SK-N-SH (cell line): ENCODE results near the gene ARHGEF3. TPM values are rescaled to one million over a fixed set of nuclear protein-coding genes. Genes with fewer than 3 reads are reported as not detected.

Experiments
- CTCF ChIA-PET: fragments of 300-600, 350-600 bp; formaldehyde crosslinking; extraction: SDS; loops from one replicate; lab custom pipeline; 2021; lab: Yijun Ruan, JAX
- POLR2A ChIA-PET: fragments of 350-600 bp; sonication (Branson Sonifier 250); formaldehyde crosslinking; extraction: SDS; loops from one replicate; lab custom pipeline; 2020; ENCODE audit warnings: antibody characterized with exemption, inconsistent platforms; lab: Yijun Ruan, JAX
- DNase-seq: peaks from one replicate; pipeline ENCODE4 v3.0.0; 2012
- H2AFZ ChIP-seq: fragments of 200-600 bp; sonication (generic); 2 replicates; pipeline ENCODE4 v1.8.1; 2016; ENCODE audit warnings: antibody characterized with exemption, mild to moderate bottlenecking, low read depth
- H3F3A ChIP-seq: fragments of 200-600 bp; sonication (generic); replicated peaks from 2 replicates; pipeline ENCODE3; 2016; ENCODE audit warnings: antibody characterized with exemption, mild to moderate bottlenecking; ENCODE audit not compliant: insufficient read depth
- H3K27ac ChIP-seq, 2 experiments: fragments of 200-500 bp in 1 of 2; fragments of 200-600 bp in 1 of 2; sonication (Bioruptor generic) in 1 of 2; sonication (generic), shearing (Covaris generic) in 1 of 2; 2 replicates each; pipeline versions ENCODE4 v1.5.1 to v1.6.1; 2014 to 2016; ENCODE audit warnings: low read depth in 2 of 2, inconsistent platforms in 1 of 2, low read length in 1 of 2, mild to moderate bottlenecking in 1 of 2, mixed read lengths in 1 of 2
- H3K27me3 ChIP-seq: fragments of 200-600 bp; sonication (generic), shearing (Covaris generic); 2 replicates; pipeline ENCODE4 v1.6.1; 2016; ENCODE audit warnings: mixed run types; ENCODE audit not compliant: insufficient read depth
- H3K36me3 ChIP-seq, 2 experiments: fragments of 200-500 bp in 1 of 2; fragments of 200-600 bp in 1 of 2; sonication (Bioruptor generic) in 1 of 2; sonication (generic) in 1 of 2; replicated peaks in 1 of 2; 2 replicates each; pipeline versions ENCODE3 to v1.5.1; 2014 to 2016; ENCODE audit warnings: low read length in 1 of 2, mild to moderate bottlenecking in 1 of 2; ENCODE audit not compliant: insufficient read depth in 2 of 2, control insufficient read depth in 1 of 2
- H3K4me1 ChIP-seq, 2 experiments: fragments of 200-500 bp in 1 of 2; fragments of 200-600 bp in 1 of 2; sonication (Bioruptor generic) in 1 of 2; sonication (generic), shearing (Covaris generic) in 1 of 2; 2 replicates each; pipeline versions ENCODE4 v1.5.1 to v1.6.1; 2014 to 2016; ENCODE audit warnings: low read depth in 1 of 2, low read length in 1 of 2, mixed run types in 1 of 2; ENCODE audit not compliant: insufficient read depth in 2 of 2, control insufficient read depth in 1 of 2
- H3K4me2 ChIP-seq: fragments of 200-600 bp; sonication (generic), shearing (Covaris generic); 2 replicates; pipeline ENCODE4 v1.6.1; 2017; ENCODE audit warnings: mixed run types
- H3K4me3 ChIP-seq, 2 experiments: fragments of 200-500 bp in 1 of 2; fragments of 200-600 bp in 1 of 2; sonication (Bioruptor generic) in 1 of 2; sonication (generic), shearing (Covaris generic) in 1 of 2; 2 replicates each; pipeline versions ENCODE4 v1.5.1 to v1.8.1; 2014 to 2016; ENCODE audit warnings: low read depth in 2 of 2, inconsistent platforms in 1 of 2, low read length in 1 of 2, mild to moderate bottlenecking in 1 of 2, mixed read lengths in 1 of 2, moderate library complexity in 1 of 2
- H3K79me2 ChIP-seq: fragments of 200-600 bp; sonication (generic); 2 replicates; pipeline ENCODE4 v1.8.1; 2017; ENCODE audit warnings: mild to moderate bottlenecking; ENCODE audit not compliant: insufficient read depth
- H3K9ac ChIP-seq: fragments of 200-600 bp; sonication (generic); 2 replicates; pipeline ENCODE4 v1.6.1; 2017; ENCODE audit warnings: mixed run types
- H3K9me2 ChIP-seq: fragments of 200-600 bp; sonication (generic); 2 replicates; pipeline ENCODE4 v1.6.1; 2017; ENCODE audit warnings: mixed run types
- H3K9me3 ChIP-seq: fragments of 200-600 bp; sonication (generic); 2 replicates; pipeline ENCODE4 v1.6.1; 2017; ENCODE audit warnings: mixed run types, mild to moderate bottlenecking, moderate library complexity
- H4K20me1 ChIP-seq: fragments of 200-600 bp; sonication (generic); 2 replicates; pipeline ENCODE4 v1.6.1; 2017; ENCODE audit warnings: mild to moderate bottlenecking, mixed run types; ENCODE audit not compliant: insufficient read depth
- EP300 ChIP-seq, 2 experiments: IDR thresholded peaks; 2 replicates each; pipeline versions ENCODE4 v1.4.0 to v1.6.1; 2012; ENCODE audit warnings: borderline replicate concordance in 1 of 2, low read depth in 1 of 2, low read length in 1 of 2
- EZH2phosphoT487 ChIP-seq: fragments of 200-600 bp; sonication (generic); IDR thresholded peaks from 2 replicates; pipeline ENCODE4 v1.6.1; 2017; ENCODE audit warnings: low read depth, mixed run types, mild to moderate bottlenecking, antibody characterized with exemption, moderate library complexity, borderline replicate concordance
- MEF2A ChIP-seq: IDR thresholded peaks from 2 replicates; pipeline ENCODE4 v1.4.0; 2012; ENCODE audit warnings: low read depth, borderline replicate concordance
- NFIC ChIP-seq: IDR thresholded peaks from 2 replicates; pipeline ENCODE4 v1.4.0; 2012; ENCODE audit warnings: borderline replicate concordance
- PBX3 ChIP-seq: IDR thresholded peaks from 2 replicates; pipeline ENCODE4; 2012
- RAD21 ChIP-seq: IDR thresholded peaks from 2 replicates; pipeline ENCODE4 v1.6.1; 2012; ENCODE audit warnings: mild to moderate bottlenecking, low read length
- RFX5 ChIP-seq: IDR thresholded peaks from 2 replicates; pipeline ENCODE4 v1.6.1; 2012; ENCODE audit warnings: mild to moderate bottlenecking, improper control_type of control experiment, low read length
- SMC3 ChIP-seq: IDR thresholded peaks from 2 replicates; pipeline ENCODE4 v1.6.1; 2012; ENCODE audit warnings: low read depth, low read length, improper control_type of control experiment
- TCF12 ChIP-seq: IDR thresholded peaks from 2 replicates; pipeline ENCODE4 v1.4.0; 2012
- WGBS: methylation state at CpG from one replicate; pipeline ENCODE4 v1.1.6; 2017; ENCODE audit warnings: low lambda C conversion rate; 5-methylcytosine and 5-hydroxymethylcytosine counted together
- polyA plus RNA-seq, 3 experiments: library from polyadenylated mRNA; depleted of rRNA; stranded (reverse); fragments of >200 nt; gene quantifications; 2 replicates each; pipeline ENCODE4 v1.2.3, GENCODE V29; 2012

The ARHGEF3 gene
- polyA plus RNA-seq, 1 of the 3 experiments (the other 2 are of a cell fraction), result 5.9 TPM

GRCh38 chr3:56822501-56822900, 20.8 kb upstream of the ARHGEF3 start:
- ChIA-PET CTCF (interaction anchor here (0.7 to 1.3 kb wide), 5 partner anchors 9 to 328 kb away, joined by 3 to 4 read pairs (median 3); no protein-coding TSS in a partner anchor), POLR2A (no interaction called here)
- Histone ChIP-seq H3K4me3 (no peak overlapping the region), H3K4me1 (peaks cover 0 to 10% of the 10 kb centered on the region in 2 experiments; a peak in 2 of 4 replicates), H2AFZ (no peak overlapping the region), H3K36me3 (no peaks in the 10 kb centered on the region), H3K4me2 (no peak overlapping the region), H3K9me2 (no peaks in the 10 kb centered on the region), H3K27ac (no peak overlapping the region), H3F3A (no peaks in the 10 kb centered on the region), H3K9ac (no peak overlapping the region), H4K20me1 (no peaks in the 10 kb centered on the region), H3K9me3 (no peaks in the 10 kb centered on the region), H3K27me3 (no peaks in the 10 kb centered on the region), H3K79me2 (no peaks in the 10 kb centered on the region)
- TF ChIP-seq MEF2A (no peak), EP300 (IDR thresholded peaks at IDR 0.05; ENCODE audit: borderline replicate concordance in 1 of 2, low read depth in 1 of 2, low read length in 1 of 2) (no peak), TCF12 (no peak), EZH2phosphoT487 (no peak)
- WGBS, result 89% methylated on average over 7 of the region's 7 CpGs
- DNase-seq, result no peak

- ChIA-PET CTCF (interaction anchor here (1.2 to 2.5 kb wide), 4 partner anchors 20 to 176 kb away, joined by 3 to 11 read pairs (median 4); no protein-coding TSS in a partner anchor), POLR2A (no interaction called here)
Measured at GRCh38 chr3:56819016-56819809, 17.5 kb upstream of the ARHGEF3 start.

More at GRCh38 chr3:56819016-56819809, 17.5 kb upstream of the ARHGEF3 start:
- Histone ChIP-seq H3K27me3 (no peaks in the 10 kb centered on the region), H3K9ac (no peak overlapping the region), H3K36me3 (no peaks in the 10 kb centered on the region), H3K9me3 (no peaks in the 10 kb centered on the region), H3K4me2 (no peak overlapping the region), H3K4me1 (peaks cover 0 to 10% of the 10 kb centered on the region in 2 experiments; a peak in 2 of 4 replicates), H3K9me2 (no peaks in the 10 kb centered on the region), H4K20me1 (no peaks in the 10 kb centered on the region), H3K4me3 (no peak overlapping the region), H2AFZ (no peak overlapping the region), H3K79me2 (no peaks in the 10 kb centered on the region), H3F3A (no peaks in the 10 kb centered on the region), H3K27ac (no peak overlapping the region)
- WGBS, result 72% methylated on average over 2 of the region's 2 CpGs
- DNase-seq, result no peak
- TF ChIP-seq NFIC, result no peak
- no peak for TF ChIP-seq RAD21
- no peak for TF ChIP-seq PBX3
- TF ChIP-seq RFX5, result no peak
- TF ChIP-seq SMC3, result no peak
